Ammon's horn (tissue), 1 donor: ENCODE data around the gene TNIP1.

Experiments used
- DNase-seq: peaks from one replicate; pipeline ENCODE4 v3.0.0-alpha.2; 2016; ENCODE audit warnings: low spot score

TNIP1 gene

DNA sequence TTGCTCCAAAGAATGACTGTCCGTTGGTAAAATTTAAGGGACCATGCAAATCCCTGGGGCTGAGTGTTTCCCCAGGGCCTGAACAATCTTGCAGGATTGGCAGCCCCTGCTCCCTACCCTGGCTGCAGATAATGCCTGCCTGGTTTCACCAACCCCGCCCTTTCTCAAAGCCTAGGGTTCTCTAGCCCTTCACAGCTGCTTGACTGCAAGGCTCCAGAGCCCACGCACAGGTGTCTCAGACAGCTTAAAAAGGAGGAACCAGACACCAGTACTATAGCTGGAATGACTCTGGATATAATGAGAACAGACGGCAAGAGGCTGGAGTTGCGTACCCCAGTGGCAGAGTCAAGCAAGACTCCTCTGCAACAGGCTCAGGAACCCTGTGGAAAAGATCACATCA is 25.2 kb upstream of the TNIP1 start:
- DNase-seq = no peak

DNA sequence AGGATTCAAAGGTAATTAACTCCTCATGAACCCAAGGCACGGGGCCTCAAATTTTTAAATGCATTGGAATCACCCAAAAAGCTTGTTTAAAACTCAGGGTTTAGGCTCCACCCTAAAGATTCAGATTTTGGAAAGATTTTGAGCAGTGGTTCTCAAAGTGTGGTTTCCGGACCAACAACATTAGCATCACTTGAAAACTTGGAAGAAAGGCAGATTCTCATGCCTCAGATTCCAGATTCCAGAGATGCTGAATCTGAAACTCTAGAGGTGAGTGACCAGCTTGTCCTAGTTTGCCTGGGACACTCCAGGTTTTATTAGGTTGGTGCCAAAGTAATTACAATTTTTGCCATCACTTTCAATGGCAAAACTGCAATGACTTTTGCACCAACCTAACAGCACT is 24.7 kb upstream of the TNIP1 start:
- DNase-seq = no peak

DNA sequence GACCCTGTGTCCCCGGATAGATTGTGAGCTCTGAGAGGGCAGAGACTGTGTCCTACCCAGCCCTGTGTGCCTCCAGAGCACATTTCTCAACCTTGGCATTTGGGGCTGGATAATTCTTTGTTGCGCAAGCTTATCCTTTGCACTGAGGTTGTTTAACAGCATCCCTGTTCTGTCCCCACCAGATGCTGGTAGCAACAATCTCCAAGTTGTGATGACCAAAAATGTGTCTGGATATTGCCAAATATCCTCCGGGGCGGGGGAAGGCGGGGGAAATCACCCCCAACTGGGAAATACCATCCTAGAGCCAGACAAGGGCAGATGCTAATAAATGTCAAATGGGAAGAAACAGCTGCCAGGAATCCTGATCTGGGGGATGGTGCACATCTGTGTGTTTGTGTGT is 24.0 kb upstream of the TNIP1 start:
- no peak for DNase-seq

DNA sequence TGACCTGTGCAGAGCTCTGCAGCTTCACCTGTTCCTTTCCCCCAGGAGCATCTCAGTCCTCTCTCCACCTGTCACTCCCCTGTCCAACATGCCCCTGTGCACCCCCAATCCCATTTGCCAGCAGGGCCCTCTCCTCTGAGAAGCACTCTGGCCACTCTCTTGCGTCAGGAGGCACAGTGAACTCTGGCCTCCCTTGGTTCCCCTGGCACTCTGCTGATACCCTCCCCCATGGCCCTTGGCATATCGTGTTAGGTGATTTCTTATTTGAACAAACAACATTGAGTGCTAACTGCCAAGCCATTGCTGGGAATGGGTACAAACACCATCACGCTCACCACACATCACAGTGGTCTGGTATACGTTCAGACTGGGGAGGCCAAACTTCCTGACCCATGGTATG is 20.9 kb upstream of the TNIP1 start:
- no peak for DNase-seq

DNA sequence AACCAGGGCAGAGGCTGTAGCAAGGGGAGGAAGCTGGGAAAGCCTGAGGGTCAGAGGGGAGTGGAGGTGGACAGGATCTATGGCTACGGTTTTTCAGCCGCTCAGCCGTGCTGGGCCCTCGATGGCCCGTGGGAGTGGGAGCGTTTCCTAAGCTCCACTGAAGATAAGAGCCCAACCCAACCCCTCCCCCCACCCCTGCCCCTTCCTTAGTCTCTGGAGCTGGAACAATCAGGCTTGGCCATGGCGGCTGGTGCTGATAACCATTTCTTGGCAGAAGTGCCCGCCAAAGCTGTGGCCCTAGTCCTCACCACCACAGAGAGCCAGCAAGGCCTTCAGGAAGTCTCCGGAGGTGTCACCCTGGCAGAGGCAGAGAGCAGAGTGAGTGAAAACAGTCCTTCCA is 20.3 kb upstream of the TNIP1 start:
- DNase-seq = no peak

DNA sequence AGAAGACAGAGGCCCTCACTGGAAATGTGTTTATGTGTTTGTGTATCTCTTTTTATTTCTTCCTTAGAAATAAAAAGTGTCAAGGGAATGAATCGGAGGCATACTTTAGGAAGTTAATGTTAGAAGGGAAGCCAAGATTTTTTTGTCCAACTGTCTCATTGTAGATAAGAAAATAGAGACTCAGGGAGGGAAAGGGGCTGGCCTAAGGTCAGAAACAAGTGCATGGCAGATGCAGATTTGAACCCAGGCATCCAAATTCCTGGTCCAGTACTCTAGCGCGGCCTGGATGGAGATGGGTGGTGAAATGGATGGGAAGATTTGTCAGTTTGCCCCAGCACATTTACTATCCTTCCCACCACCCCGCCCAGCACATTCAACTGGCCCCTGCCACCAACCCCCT is 19.8 kb upstream of the TNIP1 start:
- DNase-seq = no peak

DNA sequence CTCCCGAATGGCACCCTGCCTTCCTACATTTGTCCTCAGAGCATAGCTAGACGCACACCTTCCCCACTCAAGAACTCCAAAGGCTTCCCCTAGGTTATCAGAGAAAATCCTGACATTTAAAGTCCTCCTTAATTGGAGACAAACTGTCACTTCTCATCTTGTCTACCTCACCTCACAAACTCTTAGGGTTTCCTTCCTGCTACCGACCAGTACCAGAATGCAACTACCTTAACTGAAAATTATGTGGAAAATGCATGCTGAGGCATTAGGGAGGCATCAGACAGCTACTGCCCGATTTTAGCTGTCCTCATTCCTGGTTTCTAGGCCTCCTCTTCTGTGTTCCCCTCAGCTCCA is 17.9 kb upstream of the TNIP1 start:
- no peak for DNase-seq

DNA sequence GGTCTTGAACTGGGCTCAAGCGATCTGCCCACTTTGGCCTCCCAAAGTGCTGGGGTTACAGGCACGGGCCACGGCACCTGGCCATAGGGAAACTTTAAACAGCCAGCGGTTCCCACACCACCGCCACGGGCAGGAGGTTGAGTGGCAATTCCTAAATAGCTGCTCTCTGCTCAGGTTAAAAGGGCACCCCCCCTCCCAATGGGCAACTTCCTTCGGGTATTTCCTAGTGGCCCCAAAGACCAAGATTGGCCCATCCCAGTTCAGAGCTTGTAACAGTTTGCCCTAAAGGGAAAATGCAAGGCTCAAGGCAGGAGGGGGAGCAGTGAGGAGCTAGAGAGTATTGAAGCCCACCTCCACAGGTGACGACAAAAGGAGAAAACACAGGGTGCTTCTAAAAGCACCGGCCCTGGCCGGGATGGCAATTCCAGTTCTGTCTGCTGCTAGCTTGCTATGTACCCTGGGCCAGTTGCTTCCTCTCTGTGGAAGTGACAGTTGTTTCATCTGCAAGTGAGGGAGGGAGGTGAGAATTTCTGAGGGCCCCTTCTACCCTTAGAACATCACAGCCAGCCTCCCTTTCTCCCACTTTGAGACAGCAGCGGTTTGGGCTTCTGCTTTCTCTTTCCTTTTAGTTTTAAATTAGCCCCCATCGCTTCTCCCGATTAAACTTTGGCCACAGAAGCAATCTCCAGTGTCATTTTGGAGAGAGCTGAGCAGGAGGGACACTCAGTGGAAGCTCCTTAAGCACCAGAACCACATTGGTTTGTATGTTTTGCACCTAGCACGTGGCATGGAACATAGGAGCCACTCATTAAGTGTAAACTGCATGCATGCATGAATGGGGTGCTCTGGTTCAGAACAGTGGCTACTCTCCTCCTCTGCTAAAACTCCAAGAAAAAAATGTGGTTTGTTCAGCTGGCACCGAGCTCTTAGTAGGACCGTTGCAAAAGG is 17.3 kb upstream of the TNIP1 start:
- DNase-seq = peak; percentile 37

DNA sequence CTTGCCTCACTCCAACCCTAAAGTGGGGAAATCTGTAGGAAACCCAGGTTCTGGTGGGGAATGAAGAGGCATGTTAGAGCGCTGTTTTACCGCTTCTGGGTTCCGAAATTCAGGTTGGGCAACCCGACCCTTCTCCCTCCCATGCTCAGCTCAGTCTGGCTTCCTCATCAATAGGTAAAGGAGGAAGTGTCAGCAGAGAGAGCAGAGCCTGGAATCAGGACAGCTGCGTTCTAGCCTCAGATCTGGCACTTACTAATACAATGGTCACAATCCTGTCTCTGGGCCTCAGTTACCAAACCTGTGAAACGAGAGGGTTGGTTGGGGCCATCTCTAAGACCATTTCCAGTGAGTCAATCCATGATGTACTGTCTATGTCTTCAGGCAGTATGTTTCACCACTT is 16.2 kb upstream of the TNIP1 start:
- DNase-seq = no peak

DNA sequence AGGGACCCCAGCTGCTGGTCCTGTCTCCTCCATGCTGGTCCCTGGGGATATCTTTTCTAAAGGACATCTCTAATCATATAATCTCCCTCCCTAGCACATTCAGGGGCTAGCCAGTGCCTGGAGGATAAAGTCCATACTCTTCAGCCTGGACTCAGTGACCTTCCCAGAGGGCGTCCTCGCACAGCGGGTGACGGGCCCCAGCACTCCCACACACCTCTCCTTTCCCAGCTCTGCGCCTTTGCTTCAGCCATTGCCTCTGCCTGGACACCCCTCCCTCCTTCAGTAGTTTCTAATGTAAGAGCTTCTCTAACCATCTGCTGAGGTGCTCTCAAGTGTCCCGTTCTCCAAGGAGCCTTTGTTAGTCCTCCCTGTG is 15.2 kb upstream of the TNIP1 start:
- no peak for DNase-seq

DNA sequence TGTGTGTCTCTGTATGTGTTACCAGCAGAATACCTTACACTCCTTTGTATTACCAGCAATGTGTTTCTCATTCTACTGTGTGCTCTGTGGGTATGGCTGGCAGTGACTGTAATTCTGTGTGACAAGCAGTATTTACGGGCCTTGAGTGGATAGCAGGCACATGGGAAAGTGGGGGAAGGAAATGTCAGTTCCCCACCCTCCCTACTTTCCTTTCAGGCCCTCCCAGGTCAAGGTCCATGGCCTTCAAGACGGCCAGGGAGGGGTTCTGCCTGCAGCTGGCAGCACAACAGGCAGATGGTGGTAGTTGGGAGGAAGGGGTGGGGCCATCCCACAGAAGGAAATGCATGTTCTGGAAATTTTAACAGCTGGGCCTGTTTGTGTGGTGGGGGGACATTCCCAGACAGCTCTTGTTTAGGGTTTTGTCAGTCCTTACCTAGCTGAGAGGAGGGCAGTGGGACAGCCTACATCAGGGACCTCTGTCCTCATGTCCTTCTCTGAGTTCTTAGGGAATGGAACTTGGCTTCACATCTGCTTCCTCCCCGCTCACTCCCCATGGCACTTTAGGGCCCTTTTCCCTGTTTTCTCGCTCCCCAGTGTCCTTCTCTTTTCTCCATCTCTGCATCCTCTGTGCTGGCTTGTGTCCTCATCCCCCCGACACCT is 14.6 kb upstream of the TNIP1 start:
- DNase-seq = no peak

DNA sequence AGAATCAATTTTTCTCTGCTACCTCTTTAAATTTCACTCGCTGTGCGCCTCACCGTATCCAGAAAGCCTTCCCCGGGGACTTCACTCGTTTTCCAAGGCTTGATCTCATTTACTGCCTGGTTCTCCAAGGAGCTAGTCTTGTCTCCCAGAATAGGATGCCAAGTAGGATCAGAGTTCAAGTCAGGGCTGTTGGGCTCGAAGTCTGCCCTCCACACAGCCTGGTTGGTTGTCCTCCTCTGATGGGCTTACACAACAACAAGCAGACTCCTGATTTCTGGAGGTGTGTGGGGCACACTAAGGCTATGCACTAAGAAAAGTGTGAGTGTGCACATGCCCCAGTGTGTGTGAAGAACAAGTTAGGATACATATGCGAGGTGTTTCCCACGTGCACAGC is 14.0 kb upstream of the TNIP1 start:
- DNase-seq = no peak

DNA sequence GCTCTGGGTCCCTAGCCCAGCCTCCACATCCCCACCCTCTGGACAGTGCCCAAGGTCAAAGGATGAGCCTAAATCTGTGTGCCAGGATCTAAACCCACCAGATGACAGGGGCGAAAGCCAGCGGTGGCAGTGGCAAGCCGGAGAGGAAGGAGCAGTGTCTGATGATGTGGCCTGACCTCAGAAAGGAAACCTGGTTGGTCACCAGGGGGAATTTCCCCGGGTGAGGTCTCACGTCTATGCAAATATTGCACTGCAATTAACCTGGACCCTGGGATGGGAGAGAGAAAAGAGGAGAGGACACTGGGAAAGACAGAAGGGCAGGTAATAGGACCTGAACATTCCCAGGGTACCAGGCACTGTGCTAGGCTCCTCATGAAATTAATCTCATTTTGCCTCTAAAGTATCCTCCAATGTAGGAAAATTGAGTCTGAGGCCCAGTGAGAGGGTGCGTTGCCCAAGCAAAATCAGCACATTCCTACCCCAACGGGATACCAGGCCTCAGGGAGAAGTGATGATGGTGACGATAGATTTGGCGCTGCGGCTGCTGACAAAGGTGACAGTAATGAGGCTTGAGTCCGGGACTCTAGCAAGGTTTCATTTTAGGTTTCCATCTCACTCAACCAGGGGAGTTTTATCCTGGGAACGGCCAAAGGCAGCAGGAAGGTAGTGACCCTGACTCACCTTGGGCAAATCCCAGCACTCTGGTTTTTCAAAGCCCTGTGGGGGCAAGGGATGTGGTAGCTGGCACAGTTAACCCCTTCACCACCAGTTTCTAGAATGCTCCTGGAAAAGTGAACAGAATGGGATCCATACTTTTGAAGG is 13.4 kb upstream of the TNIP1 start:
- no peak for DNase-seq

DNA sequence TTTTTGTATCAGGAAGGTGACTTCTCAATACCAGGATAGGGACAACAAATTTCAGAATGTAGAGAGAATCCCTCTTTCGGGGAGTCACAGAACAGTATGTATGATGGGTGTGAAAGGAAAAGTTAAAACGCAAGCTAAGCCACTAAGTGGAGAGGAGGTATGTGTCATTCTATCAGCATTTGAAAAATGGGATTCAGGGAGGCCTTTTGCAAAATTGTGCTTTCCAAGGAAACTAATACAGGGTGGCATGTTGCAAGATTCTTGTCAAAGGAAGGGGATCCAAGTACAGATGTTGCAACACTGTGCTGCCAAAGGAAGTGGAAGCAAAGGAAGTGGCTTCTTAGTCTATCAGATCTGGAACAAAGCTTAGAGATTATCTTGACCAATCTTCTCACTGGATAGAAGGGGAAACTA is 12.6 kb upstream of the TNIP1 start:
- peak; percentile 47 for DNase-seq

DNA sequence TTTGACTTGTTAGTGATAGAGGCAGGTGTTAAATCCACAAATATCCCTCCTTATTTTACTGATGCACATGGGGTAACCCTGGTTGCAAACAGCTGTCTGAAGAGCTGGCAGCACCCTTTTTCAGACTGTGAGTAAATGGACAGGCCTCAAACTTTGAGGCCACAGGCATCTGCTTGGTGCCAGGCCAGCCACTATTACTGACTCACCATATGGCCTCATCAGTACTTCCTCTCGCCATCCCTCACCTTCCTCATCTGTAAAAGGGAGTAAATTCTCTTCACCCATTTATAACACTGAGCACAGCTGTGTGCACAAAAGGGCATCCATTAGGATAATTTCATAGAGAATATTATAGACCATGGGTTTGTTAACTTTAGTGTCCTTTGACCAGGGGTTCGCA is 11.9 kb upstream of the TNIP1 start:
- DNase-seq = peak; percentile 41

DNA sequence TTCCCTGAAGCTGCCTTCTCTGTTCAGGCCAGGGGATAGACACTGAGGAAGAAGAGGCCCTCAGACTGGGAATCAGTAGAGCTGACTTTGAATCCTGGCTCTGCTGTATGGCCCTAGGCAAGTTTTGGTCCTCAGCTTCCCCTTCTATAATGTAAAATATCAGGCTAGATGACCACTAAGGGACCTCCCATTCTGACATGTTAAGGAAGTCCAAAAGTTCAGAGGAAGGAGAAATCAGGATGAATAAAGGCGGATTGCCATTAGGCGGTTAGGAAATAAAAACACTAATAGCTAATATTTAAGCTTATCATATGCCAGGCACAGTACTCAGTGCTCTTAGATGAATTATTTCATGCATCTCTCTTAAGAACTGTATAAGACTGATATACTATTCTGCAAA is 8.9 kb upstream of the TNIP1 start:
- DNase-seq = no peak

DNA sequence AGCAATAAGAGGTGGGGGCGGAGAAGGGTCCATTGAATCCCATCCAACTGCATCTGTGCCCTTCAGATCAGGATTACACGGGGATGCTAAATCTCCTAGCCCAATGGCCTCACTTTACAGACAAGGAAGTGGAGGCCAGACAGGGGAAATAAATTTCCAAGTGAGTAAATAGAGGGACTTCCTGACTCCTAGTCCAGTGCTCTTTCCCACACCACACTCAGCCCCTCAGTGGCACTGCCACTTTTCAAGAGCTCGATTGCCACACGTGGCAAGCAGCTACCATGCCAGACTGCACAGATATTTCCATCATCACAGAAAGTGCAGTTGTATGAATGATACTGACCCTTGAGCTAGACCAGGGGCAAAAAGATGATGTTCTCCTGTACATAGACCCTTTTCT is 8.2 kb upstream of the TNIP1 start:
- DNase-seq = no peak

DNA sequence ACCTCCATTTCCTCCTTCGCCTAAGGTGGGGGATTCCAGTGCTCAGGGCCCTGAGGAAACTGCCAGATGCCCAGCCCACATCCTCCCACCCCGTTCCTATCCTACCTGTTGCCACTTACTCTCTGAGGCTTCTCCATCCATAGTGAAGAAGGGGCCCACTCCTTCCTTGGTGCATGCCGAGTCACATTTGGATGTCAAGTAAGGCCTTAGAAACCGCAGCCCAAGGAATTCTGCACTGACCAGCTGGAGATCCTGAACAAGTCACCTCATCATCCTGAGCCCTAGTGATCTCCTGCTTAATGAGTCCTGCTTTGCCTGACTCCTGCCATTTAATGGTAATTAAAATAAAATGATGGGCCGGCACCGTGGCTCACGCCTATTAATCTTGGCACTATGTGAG is 6.7 kb upstream of the TNIP1 start:
- DNase-seq = no peak

DNA sequence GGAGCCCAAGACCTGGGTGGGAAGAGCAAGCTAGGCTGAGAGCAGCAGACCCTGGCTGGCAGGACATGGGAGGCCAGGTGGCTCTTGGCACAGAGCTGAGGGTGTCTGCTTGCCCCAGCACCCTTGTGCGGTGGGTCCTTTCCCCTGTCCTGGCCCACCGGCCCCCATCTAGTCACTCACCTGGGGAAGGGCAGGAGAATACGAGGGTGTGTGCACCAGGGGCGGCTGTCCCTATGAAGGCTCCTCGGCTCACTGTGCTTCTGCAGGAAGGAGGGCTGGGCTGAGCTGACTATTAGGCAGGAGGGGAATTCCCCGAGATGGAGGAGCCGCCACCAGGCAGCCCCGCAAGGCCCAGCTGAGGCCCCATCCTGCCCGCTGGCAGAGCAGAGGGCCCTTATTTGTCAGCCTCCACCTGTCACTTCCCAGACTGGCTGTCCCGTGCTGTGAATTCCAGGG is 6.1 kb upstream of the TNIP1 start:
- no peak for DNase-seq

DNA sequence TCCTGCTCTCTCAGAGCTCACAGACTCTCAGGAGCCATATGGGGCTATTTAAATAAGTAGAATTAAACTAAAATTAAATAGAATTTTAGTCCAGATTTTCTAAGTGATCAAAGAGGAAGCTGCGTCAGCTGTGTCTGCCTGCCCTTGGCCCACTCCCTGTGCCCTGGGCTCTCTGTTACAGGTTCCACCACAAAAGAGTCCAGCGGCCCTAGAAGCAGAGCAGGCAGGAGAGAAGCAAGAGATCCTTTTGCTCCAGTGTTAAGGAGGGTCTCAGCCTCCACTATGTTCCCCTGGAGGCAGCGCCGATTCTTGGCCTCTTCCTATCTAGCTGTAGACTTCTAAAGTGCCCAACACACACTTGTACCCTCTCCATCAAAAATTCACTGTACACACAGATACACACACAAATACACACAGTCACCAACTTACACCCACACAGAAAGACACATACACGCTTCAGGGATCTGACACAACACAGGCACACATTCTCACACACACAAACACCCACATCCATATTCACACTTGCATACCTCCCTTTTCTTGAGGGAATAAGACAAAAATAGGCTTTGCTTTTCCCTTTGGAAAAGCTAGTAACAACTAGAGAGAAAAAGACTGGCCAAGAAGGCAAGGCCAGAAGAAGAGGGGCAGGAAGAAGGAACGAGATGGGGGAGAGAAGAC is 5.5 kb upstream of the TNIP1 start:
- no peak for DNase-seq

DNA sequence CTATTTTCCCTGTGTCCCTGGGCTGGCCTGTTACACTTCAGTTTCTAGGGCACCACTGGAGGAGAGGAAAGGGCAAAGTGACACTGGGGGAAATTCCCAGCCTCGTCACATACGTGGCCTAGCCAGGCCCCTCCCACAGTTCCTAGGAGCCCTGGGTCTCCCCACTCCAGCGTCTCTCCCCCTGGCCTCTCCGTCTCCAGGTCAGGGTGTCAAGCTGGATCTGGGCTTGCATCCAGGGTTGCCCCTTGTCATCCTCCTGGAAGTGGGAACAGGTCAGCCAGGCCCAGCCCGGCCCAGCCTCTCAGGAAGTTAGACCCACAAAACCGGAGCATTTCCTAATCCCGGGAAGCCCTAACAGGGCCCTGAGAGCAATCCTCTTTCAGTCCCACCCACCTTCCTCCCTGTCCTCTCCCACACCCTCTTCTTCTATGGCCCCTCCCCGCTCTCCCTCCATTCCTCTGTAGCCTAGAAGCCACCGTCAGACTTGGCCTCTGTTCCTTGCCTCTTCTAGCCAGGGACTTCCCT is 4.7 kb upstream of the TNIP1 start:
- no peak for DNase-seq

DNA sequence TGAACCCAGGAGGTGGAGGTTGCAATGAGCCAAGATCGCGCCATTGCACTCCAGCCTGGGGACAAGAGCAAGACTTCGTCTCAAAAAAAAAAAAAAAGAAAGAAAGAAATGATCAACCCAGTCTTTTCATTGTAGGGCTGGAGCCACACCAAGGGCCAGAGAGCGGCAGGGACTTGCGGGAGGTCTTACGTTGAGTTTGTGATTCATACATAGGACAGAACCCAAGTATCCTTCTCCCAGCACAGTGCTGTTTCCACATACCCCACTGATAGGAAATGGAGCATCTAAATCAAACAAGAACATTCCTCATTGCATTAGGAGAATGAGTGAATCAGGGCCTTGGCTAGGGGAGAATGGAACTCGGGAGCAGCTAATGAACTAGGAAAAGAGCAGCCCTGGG is 3.5 kb upstream of the TNIP1 start:
- DNase-seq = no peak
